ENCODE results near the gene TNFRSF6B. TPM values are rescaled to one million over a fixed set of nuclear protein-coding genes. Genes with fewer than 3 reads are reported as not detected.

TNFRSF6B gene
- total RNA-seq, 1 donor, result 2.9 TPM

- H3K79me2 ChIP-seq (ENCODE audit: insufficient read depth, low read length), result peaks cover 36% of the 10 kb centered on the region
- peaks cover 29% of the 10 kb centered on the region for H4K20me1 ChIP-seq (ENCODE audit: insufficient read depth, low read length)
- H2AFZ ChIP-seq (ENCODE audit: low read length), result no peak overlapping the region
- H3K4me1 ChIP-seq (ENCODE audit: insufficient read depth, low read length), result no peaks in the 10 kb centered on the region
- no peak overlapping the region for H3K27ac ChIP-seq (ENCODE audit: low read depth, low read length)
- no peaks in the 10 kb centered on the region for H3K9me3 ChIP-seq (ENCODE audit: low read depth, low read length)
- H3K4me2 ChIP-seq (ENCODE audit: insufficient read depth, low read length), result no peak overlapping the region
- peaks cover 8% of the 10 kb centered on the region for H3K36me3 ChIP-seq (ENCODE audit: insufficient read depth, low read length)
- H3K4me3 ChIP-seq (ENCODE audit: insufficient read depth, low read length), result no peak overlapping the region
- peak; percentile 44 for DNase-seq (ENCODE audit: insufficient read length, low spot score, missing footprints)
- TF ChIP-seq CTCF (IDR thresholded peaks at IDR 0.05; ENCODE audit: extremely low read depth, low read depth, low read length), result no peak
- no peaks in the 10 kb centered on the region for H3K27me3 ChIP-seq (ENCODE audit: insufficient read depth, low read length)
These were observed 37.9 kb downstream of the TNFRSF6B start for GRCh38 chr20:63734111-63734945.

GRCh38 chr20:63734946-63735858, 38.8 kb downstream of the TNFRSF6B start:
- Histone ChIP-seq H2AFZ (ENCODE audit: low read length) (no peak overlapping the region), H3K4me2 (ENCODE audit: insufficient read depth, low read length) (no peak overlapping the region), H3K27me3 (ENCODE audit: insufficient read depth, low read length) (no peaks in the 10 kb centered on the region), H4K20me1 (ENCODE audit: insufficient read depth, low read length) (peaks cover 29% of the 10 kb centered on the region), H3K79me2 (ENCODE audit: insufficient read depth, low read length) (peaks cover 28% of the 10 kb centered on the region), H3K9me3 (ENCODE audit: low read depth, low read length) (no peaks in the 10 kb centered on the region), H3K36me3 (ENCODE audit: insufficient read depth, low read length) (peaks cover 8% of the 10 kb centered on the region), H3K4me1 (ENCODE audit: insufficient read depth, low read length) (no peaks in the 10 kb centered on the region), H3K27ac (ENCODE audit: low read depth, low read length) (no peak overlapping the region), H3K4me3 (ENCODE audit: insufficient read depth, low read length) (no peak overlapping the region)
- peak; percentile 88 for DNase-seq (ENCODE audit: insufficient read length, low spot score, missing footprints)
- no peak for TF ChIP-seq CTCF (IDR thresholded peaks at IDR 0.05; ENCODE audit: extremely low read depth, low read depth, low read length)

DNA sequence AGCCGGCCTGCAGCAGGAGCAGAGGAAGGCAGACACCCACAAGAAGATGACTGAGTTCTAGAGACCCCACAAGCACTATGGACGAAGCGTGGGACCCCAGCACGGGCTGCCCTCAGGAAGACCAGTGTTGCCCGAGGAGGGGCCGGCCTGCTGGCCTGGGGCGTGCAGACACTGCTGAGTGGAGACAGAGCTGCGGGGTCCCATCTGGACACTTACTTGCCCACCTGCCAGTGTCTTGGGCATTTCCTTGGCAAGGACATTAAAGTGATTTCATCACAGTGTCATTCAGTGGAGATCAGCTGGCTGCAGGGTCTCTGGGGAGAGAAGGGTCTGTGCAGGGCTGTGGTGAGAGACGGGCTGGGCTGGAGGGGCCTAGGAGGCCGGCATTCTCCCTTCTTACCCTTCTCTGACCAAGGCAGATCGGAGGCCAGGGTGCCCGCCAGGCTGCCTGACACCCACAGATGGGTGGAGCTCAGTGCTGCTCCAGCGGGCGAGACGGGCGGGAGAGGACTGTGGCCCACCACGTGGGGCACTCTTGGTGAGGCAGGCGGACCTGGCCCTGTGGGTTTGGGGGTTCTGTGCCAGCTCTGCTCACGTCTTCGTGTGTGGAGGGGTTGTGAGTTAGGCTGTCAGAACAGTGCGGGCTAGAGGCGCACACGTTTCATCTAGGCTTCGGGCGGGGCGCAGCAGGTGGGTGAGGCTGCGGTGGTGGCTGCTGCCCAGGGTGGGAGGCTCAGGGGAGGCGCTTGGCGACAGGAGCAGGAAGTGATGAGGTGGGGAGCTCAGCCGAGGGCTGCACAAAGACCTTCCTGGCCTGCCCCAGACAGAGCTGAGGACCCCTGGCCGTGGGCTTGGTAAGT, 39.6 kb downstream of the TNFRSF6B start, which contains the start of gene LIME1:
Gene LIME1 (plus strand): TSS at position 806 of the 860 bp plus-strand sequence. CDS start 886 bp downstream, outside the sequence.
- no peaks in the 10 kb centered on the region for H3K9me3 ChIP-seq (ENCODE audit: low read depth, low read length)
- no peak within 1 kb of the TSS for H2AFZ ChIP-seq (ENCODE audit: low read length)
- DNase-seq (ENCODE audit: insufficient read length, low spot score, missing footprints), result peak; percentile 83
- H3K27me3 ChIP-seq (ENCODE audit: insufficient read depth, low read length), result no peaks in the 10 kb centered on the region
- H3K4me2 ChIP-seq (ENCODE audit: insufficient read depth, low read length), result no peak within 1 kb of the TSS
- peaks cover 22% of the 10 kb centered on the region for H3K79me2 ChIP-seq (ENCODE audit: insufficient read depth, low read length)
- H3K4me3 ChIP-seq (ENCODE audit: insufficient read depth, low read length), result no peak within 1 kb of the TSS
- H4K20me1 ChIP-seq (ENCODE audit: insufficient read depth, low read length), result peaks cover 32% of the 10 kb centered on the region
- no peak for TF ChIP-seq CTCF (IDR thresholded peaks at IDR 0.05; ENCODE audit: extremely low read depth, low read depth, low read length)
- peaks cover 8% of the 10 kb centered on the region for H3K36me3 ChIP-seq (ENCODE audit: insufficient read depth, low read length)
- peaks cover 3% of the 10 kb centered on the region for H3K4me1 ChIP-seq (ENCODE audit: insufficient read depth, low read length)
- no peak within 1 kb of the TSS for H3K27ac ChIP-seq (ENCODE audit: low read depth, low read length)
